ENCODE measurements around the gene THUMPD2. TPM values are rescaled to one million over a fixed set of nuclear protein-coding genes. Genes with fewer than 3 reads are reported as not detected.

Gene THUMPD2
- total RNA-seq, 1 donor from 2014 or later, result 3.4 TPM

Other genes with a start within 250 kb of the THUMPD2 start
- 0.22 TPM in 1 of 2 replicates, not detected in the other for gene TMEM178A, start 113.3 kb downstream of the THUMPD2 start, total RNA-seq